HepG2 (cell line): Measurements from ENCODE around the gene FAM229A. TPM values are rescaled to one million over a fixed set of nuclear protein-coding genes. Genes with fewer than 3 reads are reported as not detected.

Source experiments
- BRD4 ChIP-seq: sonication (generic); formaldehyde crosslinking; IDR thresholded peaks from 2 replicates; pipeline ENCODE4 v1.4.0; 2020; ENCODE audit warnings: missing genetic modification reagents
- EP300 ChIP-seq, 3 experiments: sonication (generic) in 1 of 3; formaldehyde crosslinking in 1 of 3; IDR thresholded peaks; 2 replicates each; pipeline versions ENCODE4 v1.5.1 to v1.6.1; 2011 to 2020; ENCODE audit warnings: low read depth in 2 of 3, low read length in 2 of 3, borderline replicate concordance in 1 of 3, improper control_type of control experiment in 1 of 3, mild to moderate bottlenecking in 1 of 3, missing genetic modification reagents in 1 of 3, moderate library complexity in 1 of 3
- HMGA1 ChIP-seq: sonication (generic); formaldehyde crosslinking; conservative IDR thresholded peaks from 2 replicates; pipeline ENCODE4 v1.4.0; 2020; ENCODE audit warnings: missing genetic modification reagents
- HNF4G ChIP-seq, 2 experiments: sonication (generic) in 1 of 2; formaldehyde crosslinking in 1 of 2; IDR thresholded peaks; 2 replicates each; pipeline versions ENCODE4 v1.4.0 to v1.6.1; 2011 to 2020; ENCODE audit warnings: borderline replicate concordance in 2 of 2, low read depth in 2 of 2, mild to moderate bottlenecking in 2 of 2, low read length in 1 of 2, missing genetic modification reagents in 1 of 2, moderate library complexity in 1 of 2
- MAFF ChIP-seq: IDR thresholded peaks from 2 replicates; pipeline ENCODE4 v1.6.1; 2011; ENCODE audit warnings: low read depth, low read length, improper control_type of control experiment
- MED8 ChIP-seq: sonication (generic); formaldehyde crosslinking; IDR thresholded peaks from 2 replicates; pipeline ENCODE4 v1.8.1; 2023; ENCODE audit warnings: mild to moderate bottlenecking, missing genetic modification reagents; ENCODE audit not compliant: insufficient replicate concordance
- MLX ChIP-seq: IDR thresholded peaks from 2 replicates; pipeline ENCODE4 v1.6.1; 2016
- SOX6 ChIP-seq, 2 experiments: fragments of 450-650 bp in 1 of 2; sonication (generic) in 1 of 2; formaldehyde crosslinking in 1 of 2; IDR thresholded peaks; 2 replicates each; pipeline versions ENCODE4 v1.4.0 to v1.6.1; 2017 to 2020; ENCODE audit warnings: antibody characterized with exemption in 1 of 2, mild to moderate bottlenecking in 1 of 2, missing genetic modification reagents in 1 of 2
- WIZ ChIP-seq: sonication (generic); formaldehyde crosslinking; IDR thresholded peaks from 2 replicates; pipeline ENCODE4 v1.5.1; 2020; ENCODE audit warnings: mild to moderate bottlenecking, missing genetic modification reagents
- ZBTB1 ChIP-seq: sonication (generic); formaldehyde crosslinking; IDR thresholded peaks from 2 replicates; pipeline ENCODE4 v1.4.0; 2020; ENCODE audit warnings: missing genetic modification reagents, borderline replicate concordance
- ZFP82 ChIP-seq: sonication (generic); formaldehyde crosslinking; IDR thresholded peaks from 2 replicates; pipeline ENCODE4 v1.5.1; 2020; ENCODE audit warnings: mild to moderate bottlenecking, missing genetic modification reagents, borderline replicate concordance
- ZMAT5 ChIP-seq: sonication (generic); formaldehyde crosslinking; IDR thresholded peaks from 2 replicates; pipeline ENCODE4 v1.5.0; 2020; ENCODE audit warnings: mild to moderate bottlenecking, low read depth, missing genetic modification reagents, borderline replicate concordance
- ZNF143 ChIP-seq: sonication (generic); formaldehyde crosslinking; IDR thresholded peaks from 2 replicates; pipeline ENCODE4 v1.4.0; 2020; ENCODE audit warnings: missing genetic modification reagents
- ZNF337 ChIP-seq: sonication (generic); formaldehyde crosslinking; IDR thresholded peaks from 2 replicates; pipeline ENCODE4 v1.5.1; 2020; ENCODE audit warnings: missing genetic modification reagents, low read depth, mild to moderate bottlenecking, borderline replicate concordance
- ZNF558 ChIP-seq: sonication (generic); formaldehyde crosslinking; IDR thresholded peaks from 2 replicates; pipeline ENCODE4 v1.9.0; 2022; ENCODE audit warnings: mild to moderate bottlenecking, missing genetic modification reagents, borderline replicate concordance
- ZNF563 ChIP-seq: sonication (generic); formaldehyde crosslinking; IDR thresholded peaks from 2 replicates; pipeline ENCODE4 v1.8.0; 2022; ENCODE audit warnings: mild to moderate bottlenecking, moderate library complexity, missing genetic modification reagents
- ZNF7 ChIP-seq: IDR thresholded peaks from 2 replicates; pipeline ENCODE4 v1.6.1; 2016; ENCODE audit warnings: missing biosample characterization, missing genetic modification reagents
- polyA plus RNA-seq, 8 experiments: library from polyadenylated mRNA; depleted of rRNA in 3 of 8; stranded (reverse) in 7 of 8; unstranded in 1 of 8; fragments of >200 nt; fragmentation: Illumina TruSeq in 4 of 8; extraction: Trizol in 4 of 8; gene quantifications; 2 replicates each; pipeline versions ENCODE4 v1.2.1 to v1.2.3, GENCODE V29; 2011 to 2016; ENCODE audit warnings: low read depth in 4 of 8, missing spikeins in 1 of 8, mixed read lengths in 1 of 8; ENCODE audit not compliant: insufficient read depth in 1 of 8
- total RNA-seq, 5 experiments: library from RNA; depleted of rRNA; stranded (reverse); fragments of >200 nt; fragmentation: Illumina TruSeq; extraction: Trizol; gene quantifications; 2 replicates each; pipeline ENCODE4 v1.2.3, GENCODE V29; 2016; ENCODE audit warnings: low read depth in 1 of 5
- TF ChIP-seq, protein P1 (sequence below): fragments of 450-650 bp; IDR thresholded peaks from 2 replicates; pipeline ENCODE4 v1.6.1; 2017
- TF ChIP-seq, protein P2 (sequence below): sonication (generic); formaldehyde crosslinking; IDR thresholded peaks from 2 replicates; pipeline ENCODE4 v1.9.0; 2021; ENCODE audit warnings: mild to moderate bottlenecking, missing genetic modification reagents

FAM229A gene
- total and polyA plus RNA-seq, 2 of the 13 experiments (the other 11 are each of a cell fraction or from before 2014, with no cell fraction given), result 3.2 to 17.6 TPM

DNA sequence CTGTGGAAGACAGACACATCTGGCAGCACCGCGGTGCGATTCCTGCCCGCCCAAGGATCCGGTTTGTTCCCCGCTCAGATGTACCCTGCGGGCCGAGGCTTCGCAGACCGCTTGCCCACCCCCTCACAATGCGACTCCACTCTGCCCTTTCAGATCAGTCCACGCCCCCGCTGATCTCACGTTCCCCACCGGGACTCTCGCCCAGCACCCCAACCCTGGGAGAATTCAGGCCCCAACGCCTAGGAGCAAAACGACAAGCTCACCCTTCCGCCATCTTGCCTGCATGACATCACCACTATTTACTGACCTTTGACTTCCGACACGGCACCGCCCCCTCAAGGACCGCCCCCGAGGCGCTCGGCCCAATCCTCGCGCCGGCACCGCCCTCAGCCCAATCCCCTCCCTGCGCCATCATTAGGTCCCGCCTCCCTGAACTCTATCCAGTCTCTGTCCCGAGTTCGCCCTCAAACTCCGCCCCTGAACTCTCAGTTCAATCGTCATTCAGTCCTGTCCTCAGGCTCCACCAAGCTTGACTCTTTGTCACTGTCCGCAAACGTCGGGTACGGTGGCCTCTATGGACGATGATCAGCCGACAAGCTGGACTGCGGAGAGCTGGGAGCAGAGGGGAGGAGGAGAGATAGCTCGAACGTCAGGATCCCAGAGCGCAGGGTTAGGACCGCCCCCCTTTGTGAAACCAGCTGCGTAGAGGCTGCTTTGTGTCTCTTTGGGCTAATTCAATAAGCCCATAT is 32.0 kb upstream of the FAM229A start, which contains the start of gene BSDC1 (continued):
- TF ChIP-seq ZNF558 (CRISPR knock-in tag) (no peak), ZNF337 (0 out of 2 replicates have a peak, but pooled peaks have one; percentile 53), HNF4G (IDR thresholded peaks at IDR 0.05; ENCODE audit: borderline replicate concordance, low read depth, low read length) (no peak), HNF4G (CRISPR knock-in tag; IDR thresholded peaks at IDR 0.05; ENCODE audit: borderline replicate concordance, low read depth) (0 out of 2 replicates have a peak, but pooled peaks have one; percentile 21), ZNF7 (CRISPR knock-in tag) (no peak), ZBTB1 (no peak), WIZ (CRISPR knock-in tag) (0 out of 2 replicates have a peak, but pooled peaks have one; percentile 56), SOX6 (IDR thresholded peaks at IDR 0.05) (no peak), SOX6 (CRISPR knock-in tag; IDR thresholded peaks at IDR 0.05) (peak; percentile 76), BRD4 (CRISPR knock-in tag) (no peak), ZNF563 (peak; percentile 81; the same call in 1 of the 2 replicates), MED8 (no peak), MAFF (no peak), ZNF143 (CRISPR knock-in tag) (no peak), EP300 (IDR thresholded peaks at IDR 0.05; ENCODE audit: low read depth in 2 of 2, low read length in 2 of 2) (no peak), EP300 (CRISPR knock-in tag; IDR thresholded peaks at IDR 0.05; ENCODE audit: borderline replicate concordance) (no peak), ZFP82 (CRISPR knock-in tag) (no peak), MLX (CRISPR knock-in tag) (no peak), HMGA1 (CRISPR knock-in tag) (no peak), ZMAT5 (no peak)
- TF ChIP-seq, protein P1, sequence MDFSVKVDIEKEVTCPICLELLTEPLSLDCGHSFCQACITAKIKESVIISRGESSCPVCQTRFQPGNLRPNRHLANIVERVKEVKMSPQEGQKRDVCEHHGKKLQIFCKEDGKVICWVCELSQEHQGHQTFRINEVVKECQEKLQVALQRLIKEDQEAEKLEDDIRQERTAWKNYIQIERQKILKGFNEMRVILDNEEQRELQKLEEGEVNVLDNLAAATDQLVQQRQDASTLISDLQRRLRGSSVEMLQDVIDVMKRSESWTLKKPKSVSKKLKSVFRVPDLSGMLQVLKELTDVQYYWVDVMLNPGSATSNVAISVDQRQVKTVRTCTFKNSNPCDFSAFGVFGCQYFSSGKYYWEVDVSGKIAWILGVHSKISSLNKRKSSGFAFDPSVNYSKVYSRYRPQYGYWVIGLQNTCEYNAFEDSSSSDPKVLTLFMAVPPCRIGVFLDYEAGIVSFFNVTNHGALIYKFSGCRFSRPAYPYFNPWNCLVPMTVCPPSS, result no peak
- TF ChIP-seq, protein P2, sequence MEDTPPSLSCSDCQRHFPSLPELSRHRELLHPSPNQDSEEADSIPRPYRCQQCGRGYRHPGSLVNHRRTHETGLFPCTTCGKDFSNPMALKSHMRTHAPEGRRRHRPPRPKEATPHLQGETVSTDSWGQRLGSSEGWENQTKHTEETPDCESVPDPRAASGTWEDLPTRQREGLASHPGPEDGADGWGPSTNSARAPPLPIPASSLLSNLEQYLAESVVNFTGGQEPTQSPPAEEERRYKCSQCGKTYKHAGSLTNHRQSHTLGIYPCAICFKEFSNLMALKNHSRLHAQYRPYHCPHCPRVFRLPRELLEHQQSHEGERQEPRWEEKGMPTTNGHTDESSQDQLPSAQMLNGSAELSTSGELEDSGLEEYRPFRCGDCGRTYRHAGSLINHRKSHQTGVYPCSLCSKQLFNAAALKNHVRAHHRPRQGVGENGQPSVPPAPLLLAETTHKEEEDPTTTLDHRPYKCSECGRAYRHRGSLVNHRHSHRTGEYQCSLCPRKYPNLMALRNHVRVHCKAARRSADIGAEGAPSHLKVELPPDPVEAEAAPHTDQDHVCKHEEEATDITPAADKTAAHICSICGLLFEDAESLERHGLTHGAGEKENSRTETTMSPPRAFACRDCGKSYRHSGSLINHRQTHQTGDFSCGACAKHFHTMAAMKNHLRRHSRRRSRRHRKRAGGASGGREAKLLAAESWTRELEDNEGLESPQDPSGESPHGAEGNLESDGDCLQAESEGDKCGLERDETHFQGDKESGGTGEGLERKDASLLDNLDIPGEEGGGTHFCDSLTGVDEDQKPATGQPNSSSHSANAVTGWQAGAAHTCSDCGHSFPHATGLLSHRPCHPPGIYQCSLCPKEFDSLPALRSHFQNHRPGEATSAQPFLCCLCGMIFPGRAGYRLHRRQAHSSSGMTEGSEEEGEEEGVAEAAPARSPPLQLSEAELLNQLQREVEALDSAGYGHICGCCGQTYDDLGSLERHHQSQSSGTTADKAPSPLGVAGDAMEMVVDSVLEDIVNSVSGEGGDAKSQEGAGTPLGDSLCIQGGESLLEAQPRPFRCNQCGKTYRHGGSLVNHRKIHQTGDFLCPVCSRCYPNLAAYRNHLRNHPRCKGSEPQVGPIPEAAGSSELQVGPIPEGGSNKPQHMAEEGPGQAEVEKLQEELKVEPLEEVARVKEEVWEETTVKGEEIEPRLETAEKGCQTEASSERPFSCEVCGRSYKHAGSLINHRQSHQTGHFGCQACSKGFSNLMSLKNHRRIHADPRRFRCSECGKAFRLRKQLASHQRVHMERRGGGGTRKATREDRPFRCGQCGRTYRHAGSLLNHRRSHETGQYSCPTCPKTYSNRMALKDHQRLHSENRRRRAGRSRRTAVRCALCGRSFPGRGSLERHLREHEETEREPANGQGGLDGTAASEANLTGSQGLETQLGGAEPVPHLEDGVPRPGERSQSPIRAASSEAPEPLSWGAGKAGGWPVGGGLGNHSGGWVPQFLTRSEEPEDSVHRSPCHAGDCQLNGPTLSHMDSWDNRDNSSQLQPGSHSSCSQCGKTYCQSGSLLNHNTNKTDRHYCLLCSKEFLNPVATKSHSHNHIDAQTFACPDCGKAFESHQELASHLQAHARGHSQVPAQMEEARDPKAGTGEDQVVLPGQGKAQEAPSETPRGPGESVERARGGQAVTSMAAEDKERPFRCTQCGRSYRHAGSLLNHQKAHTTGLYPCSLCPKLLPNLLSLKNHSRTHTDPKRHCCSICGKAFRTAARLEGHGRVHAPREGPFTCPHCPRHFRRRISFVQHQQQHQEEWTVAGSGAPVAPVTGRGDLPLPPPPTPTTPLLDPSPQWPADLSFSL (CRISPR knock-in tag), result no peak
